GDM1 (cell line): ENCODE data around the gene ID4.

Experiments used
- DNase-seq: peaks from one replicate; lab custom pipeline; 2025; lab: John Stamatoyannopoulos, UW

Gene ID4

GRCh38 chr6:19836799-19837510 lies at the start of gene ID4:
TSS of gene ID4 (plus strand) at chr6:19837370. CDS start at chr6:19837755, 385 bp downstream.
- no peak for DNase-seq

- no peak for DNase-seq
Observed at GRCh38 chr6:19788686-19789085, 48.5 kb upstream of the ID4 start.

- peak; percentile 28 for DNase-seq
Observed at GRCh38 chr6:19789100-19789803, 47.9 kb upstream of the ID4 start.

GRCh38 chr6:19791267-19791666 lies 45.9 kb upstream of the ID4 start:
- no peak for DNase-seq

GRCh38 chr6:19795211-19795610 lies 42.0 kb upstream of the ID4 start:
- no peak for DNase-seq

GRCh38 chr6:19796452-19796851 lies 40.7 kb upstream of the ID4 start:
- no peak for DNase-seq

GRCh38 chr6:19798362-19798761 lies 38.8 kb upstream of the ID4 start:
- no peak for DNase-seq

GRCh38 chr6:19802656-19803055 lies 34.5 kb upstream of the ID4 start:
- DNase-seq = no peak

GRCh38 chr6:19803331-19804204 lies 33.6 kb upstream of the ID4 start:
- DNase-seq = no peak

- peak; percentile 87 for DNase-seq
Observed at GRCh38 chr6:19804205-19805128, 32.7 kb upstream of the ID4 start.

- no peak for DNase-seq
Observed at GRCh38 chr6:19805129-19805481, 32.1 kb upstream of the ID4 start.

- DNase-seq = no peak
Observed at GRCh38 chr6:19806971-19807396, 30.2 kb upstream of the ID4 start.

- no peak for DNase-seq
Observed at GRCh38 chr6:19811397-19812079, 25.6 kb upstream of the ID4 start.

GRCh38 chr6:19812512-19813119 lies 24.6 kb upstream of the ID4 start:
- DNase-seq = no peak

GRCh38 chr6:19818805-19819204 lies 18.4 kb upstream of the ID4 start:
- no peak for DNase-seq

- no peak for DNase-seq
Observed at GRCh38 chr6:19824058-19824807, 12.9 kb upstream of the ID4 start.

GRCh38 chr6:19827247-19827646 lies 9.9 kb upstream of the ID4 start:
- no peak for DNase-seq

- DNase-seq = no peak
Observed at GRCh38 chr6:19827903-19828302, 9.3 kb upstream of the ID4 start.

- DNase-seq = no peak
Observed at GRCh38 chr6:19830171-19830570, 7.0 kb upstream of the ID4 start.

GRCh38 chr6:19831358-19831757 lies 5.8 kb upstream of the ID4 start:
- DNase-seq = no peak
